GM23338 (cell line): ENCODE results near the gene SFXN5. TPM values are rescaled to one million over a fixed set of nuclear protein-coding genes. Genes with fewer than 3 reads are reported as not detected.

Experiments
- ATAC-seq: fragments of 200-7000 bp; cut with Tn5 transposase; 3 replicates; pipeline ENCODE4 v1.9.1; 2020
- DNase-seq: peaks from one replicate; pipeline ENCODE4 v3.0.0-alpha.2; 2015; ENCODE audit warnings: low spot score
- H2AFZ ChIP-seq: fragments of 200-600 bp; sonication (generic); 2 replicates; pipeline ENCODE4 v1.8.0; 2016; ENCODE audit warnings: antibody characterized with exemption, mild to moderate bottlenecking, moderate library complexity
- H3F3A ChIP-seq: fragments of 200-600 bp; sonication (generic); replicated peaks from 2 replicates; pipeline ENCODE4 v1.8.0; 2017; ENCODE audit warnings: antibody characterized with exemption, mixed run types, low read depth
- H3K27ac ChIP-seq: fragments of 200-600 bp; sonication (generic); 2 replicates; pipeline ENCODE4 v1.6.1; 2016; ENCODE audit warnings: low read depth
- H3K27me3 ChIP-seq: fragments of 200-600 bp; sonication (generic); 2 replicates; pipeline ENCODE4 v1.8.0; 2016; ENCODE audit warnings: mild to moderate bottlenecking, mixed run types, moderate library complexity; ENCODE audit not compliant: insufficient read depth
- H3K36me3 ChIP-seq: fragments of 200-600 bp; sonication (generic); 2 replicates; pipeline ENCODE4 v1.8.0; 2016; ENCODE audit warnings: mild to moderate bottlenecking; ENCODE audit not compliant: insufficient read depth
- H3K4me1 ChIP-seq: fragments of 200-600 bp; sonication (generic); 2 replicates; pipeline ENCODE4 v1.8.0; 2016; ENCODE audit warnings: mild to moderate bottlenecking, moderate library complexity; ENCODE audit not compliant: insufficient read depth
- H3K4me2 ChIP-seq: fragments of 200-600 bp; sonication (generic); 2 replicates; pipeline ENCODE4 v1.7.1; 2017; ENCODE audit warnings: mixed run types
- H3K4me3 ChIP-seq: fragments of 200-600 bp; sonication (generic); 2 replicates; pipeline ENCODE4 v1.6.1; 2016; ENCODE audit warnings: mixed run types
- H3K79me2 ChIP-seq: fragments of 200-600 bp; sonication (generic); replicated peaks from 2 replicates; pipeline ENCODE4 v1.8.0; 2017; ENCODE audit warnings: mild to moderate bottlenecking; ENCODE audit not compliant: insufficient read depth
- H3K9me2 ChIP-seq: fragments of 200-600 bp; sonication (generic); 2 replicates; pipeline ENCODE4 v1.8.0; 2017; ENCODE audit not compliant: insufficient read depth
- H4K20me1 ChIP-seq: fragments of 200-600 bp; sonication (generic); replicated peaks from 2 replicates; pipeline ENCODE4 v1.8.0; 2017; ENCODE audit warnings: mild to moderate bottlenecking; ENCODE audit not compliant: insufficient read depth
- H3K27ac Mint-ChIP-seq: 2 replicates; pipeline ENCODE4 v1.8.0; 2020; ENCODE audit warnings: inconsistent platforms, mild to moderate bottlenecking, moderate library complexity, mixed read lengths
- H3K27me3 Mint-ChIP-seq: 3 replicates; pipeline ENCODE4 v1.8.0; 2022; ENCODE audit warnings: low read depth, mild to moderate bottlenecking, moderate library complexity, mixed read lengths, inconsistent platforms; ENCODE audit not compliant: insufficient read depth, poor library complexity
- H3K36me3 Mint-ChIP-seq: 3 replicates; pipeline ENCODE4 v1.8.0; 2021; ENCODE audit warnings: low read depth, mild to moderate bottlenecking, inconsistent platforms, moderate library complexity, mixed read lengths
- H3K4me1 Mint-ChIP-seq: 3 replicates; pipeline ENCODE4 v1.8.0; 2020; ENCODE audit warnings: mild to moderate bottlenecking, inconsistent platforms, mixed read lengths
- H3K4me3 Mint-ChIP-seq: 3 replicates; pipeline ENCODE4 v1.8.0; 2021; ENCODE audit warnings: moderate library complexity, mild to moderate bottlenecking, inconsistent platforms, mixed read lengths
- H3K9me3 Mint-ChIP-seq: 3 replicates; pipeline ENCODE4 v1.8.0; 2020; ENCODE audit warnings: moderate library complexity, mild to moderate bottlenecking, inconsistent platforms, mixed read lengths
- CREB1 ChIP-seq: fragments of 250-450 bp; sonication (Bioruptor Pico); IDR thresholded peaks from 2 replicates; pipeline ENCODE4 v1.5.0; 2020; ENCODE audit warnings: low read depth, mild to moderate bottlenecking, moderate library complexity
- CTCF ChIP-seq, 2 experiments: fragments of 200-600 bp in 1 of 2; sonication (generic) in 1 of 2; conservative IDR thresholded peaks; 2 replicates each; pipeline versions ENCODE4 v1.5.1 to v1.6.1; 2016 to 2017; ENCODE audit warnings: antibody characterized with exemption in 2 of 2, low read depth in 2 of 2, mild to moderate bottlenecking in 2 of 2, moderate library complexity in 1 of 2
- ETS1 ChIP-seq: IDR thresholded peaks from 2 replicates; pipeline ENCODE4 v1.6.1; 2016; ENCODE audit warnings: antibody characterized with exemption
- EZH2 ChIP-seq: fragments of 200-600 bp; sonication (generic); IDR thresholded peaks from one replicate; pipeline ENCODE4 v1.8.0; 2017; ENCODE audit warnings: antibody characterized with exemption, mild to moderate bottlenecking, low read depth; ENCODE audit not compliant: unreplicated experiment
- EZH2phosphoT487 ChIP-seq: fragments of 200-600 bp; sonication (generic); IDR thresholded peaks from one replicate; pipeline ENCODE4 v1.8.1; 2018; ENCODE audit warnings: antibody characterized with exemption; ENCODE audit not compliant: unreplicated experiment
- JUNB ChIP-seq: IDR thresholded peaks from one replicate; pipeline ENCODE4 v1.6.1; 2016; ENCODE audit warnings: antibody characterized with exemption; ENCODE audit not compliant: unreplicated experiment
- NANOG ChIP-seq: IDR thresholded peaks from 2 replicates; pipeline ENCODE4 v1.6.1; 2016; ENCODE audit warnings: antibody characterized with exemption, borderline replicate concordance
- POLR2AphosphoS5 ChIP-seq: IDR thresholded peaks from 2 replicates; pipeline ENCODE4 v1.6.1; 2016; ENCODE audit warnings: antibody characterized with exemption, low read depth
- REST ChIP-seq: IDR thresholded peaks from one replicate; pipeline ENCODE4 v1.6.1; 2018; ENCODE audit warnings: antibody characterized with exemption; ENCODE audit not compliant: unreplicated experiment
- STAT1 ChIP-seq: IDR thresholded peaks from one replicate; pipeline ENCODE4 v1.6.1; 2016; ENCODE audit warnings: antibody characterized with exemption; ENCODE audit not compliant: unreplicated experiment
- ZNF114 ChIP-seq: fragments of 250-450 bp; sonication (Bioruptor Pico); IDR thresholded peaks from 2 replicates; pipeline ENCODE4 v1.5.0; 2020; ENCODE audit warnings: mild to moderate bottlenecking, moderate library complexity
- ZNF331 ChIP-seq: fragments of 250-450 bp; sonication (Bioruptor Pico); IDR thresholded peaks from 2 replicates; pipeline ENCODE4 v1.5.0; 2020; ENCODE audit warnings: low read depth, mild to moderate bottlenecking, moderate library complexity
- ZNF462 ChIP-seq: fragments of 250-450 bp; sonication (Bioruptor Pico); IDR thresholded peaks from 2 replicates; pipeline ENCODE4 v1.5.0; 2020; ENCODE audit warnings: mild to moderate bottlenecking, moderate library complexity
- polyA plus RNA-seq: library from polyadenylated mRNA; unstranded; fragments of >200 nt; fragmentation: Nextera tagmentation; extraction: Ambion mirVana; gene quantifications from 2 replicates; pipeline ENCODE4 v1.2.1, GENCODE V29; 2016
- total RNA-seq: library from RNA; depleted of rRNA; stranded (reverse); fragments of >200 nt; shearing (Covaris generic); gene quantifications from 2 replicates; pipeline ENCODE4 v1.2.3, GENCODE V29; 2014

The SFXN5 gene
- total and polyA plus RNA-seq, 2 experiments from 2014 or later = 23.6 to 25.8 TPM

GRCh38 chr2:72946466-72946865 lies 125.0 kb downstream of the SFXN5 start:
- Histone ChIP-seq H3K4me2 (no peak overlapping the region), H2AFZ (no peak overlapping the region), H3K36me3 (no peaks in the 10 kb centered on the region), H3K79me2 (no peaks in the 10 kb centered on the region), H3K27me3 (no peaks in the 10 kb centered on the region), H3K27ac (no peak overlapping the region), H3K9me2 (no peaks in the 10 kb centered on the region), H3K4me1 (peaks cover 9% of the 10 kb centered on the region), H3F3A (no peaks in the 10 kb centered on the region), H4K20me1 (no peaks in the 10 kb centered on the region), H3K4me3 (no peak overlapping the region)
- DNase-seq (no peak), ATAC-seq (no peak)
- peaks cover 17% of the 10 kb centered on the region for H3K36me3 Mint-ChIP-seq
- peaks cover 4% of the 10 kb centered on the region; the same call in 2 of the 3 replicates for H3K9me3 Mint-ChIP-seq
- peaks cover 35% of the 10 kb centered on the region for H3K4me1 Mint-ChIP-seq
- H3K27ac Mint-ChIP-seq = no peak overlapping the region
- H3K4me3 Mint-ChIP-seq = no peak overlapping the region
- peaks cover 15% of the 10 kb centered on the region for H3K27me3 Mint-ChIP-seq
- TF ChIP-seq EZH2 (no peak), EZH2phosphoT487 (no peak), ZNF462 (CRISPR knock-in tag) (no peak), ZNF114 (CRISPR knock-in tag) (no peak), CTCF (conservative IDR thresholded peaks at IDR 0.05; ENCODE audit: low read depth in 2 of 2) (no peak; a peak in 1 of 4 replicates), REST (no peak), CREB1 (no peak), ETS1 (no peak), JUNB (no peak), STAT1 (no peak), ZNF331 (CRISPR knock-in tag) (no peak), NANOG (no peak), POLR2AphosphoS5 (no peak)
